GM12878 (cell line): Measurements from ENCODE around the gene NKX1-1. TPM values are rescaled to one million over a fixed set of nuclear protein-coding genes. Genes with fewer than 3 reads are reported as not detected.

ENCODE experiments used
- ATAC-seq: fragments of 200-7000 bp; cut with Tn5 transposase; 3 replicates; pipeline ENCODE4 v1.9.1; 2020; ENCODE audit warnings: mild to moderate bottlenecking, moderate library complexity
- BruUV-seq: library from RNA; stranded (reverse); fragments of 400-500 nt; replicated peaks from 2 replicates; lab custom pipeline; 2021; lab: Mats Ljungman, UMichigan
- CTCF ChIA-PET: fragments of 300-600 bp; sonication (Branson Sonifier 250); formaldehyde crosslinking; extraction: SDS; loops from one replicate; lab custom pipeline; 2021; ENCODE audit warnings: inconsistent platforms; lab: Yijun Ruan, JAX
- POLR2A ChIA-PET: fragments of 350-600 bp; formaldehyde crosslinking; extraction: SDS; loops from one replicate; lab custom pipeline; 2021; ENCODE audit warnings: inconsistent platforms; lab: Charles Lee
- RAD21 ChIA-PET: fragments of 300-600 bp; sonication (Branson Sonifier 250); formaldehyde crosslinking; loops from one replicate; lab custom pipeline; 2023; ENCODE audit warnings: antibody characterized with exemption; ENCODE audit not compliant: unreplicated experiment; lab: Charles Lee
- SMC1A ChIA-PET: fragments of 300-600 bp; sonication (Branson Sonifier 250); formaldehyde crosslinking; loops from one replicate; lab custom pipeline; 2023; ENCODE audit not compliant: unreplicated experiment, uncharacterized antibody; lab: Charles Lee
- DNase-seq: peaks from one replicate; pipeline ENCODE4 v3.0.0-alpha.2; 2011; ENCODE audit warnings: low read depth, low spot score
- FAIRE-seq: peaks from 3 replicates; lab custom pipeline; 2011; peaks lifted over from hg19 to GRCh38; lab: Jason Lieb, UNC
- H2AFZ ChIP-seq: 2 replicates; pipeline ENCODE4 v1.6.0; 2011; ENCODE audit warnings: low read depth, low read length, control low read depth; ENCODE audit not compliant: control insufficient read depth
- H3K27ac ChIP-seq: 2 replicates; pipeline ENCODE4 v1.5.1; 2011; ENCODE audit warnings: control low read depth; ENCODE audit not compliant: control insufficient read depth, insufficient read depth
- H3K27me3 ChIP-seq, 2 experiments: replicated peaks in 1 of 2; 2 replicates each; pipeline versions ENCODE4 v1.6.0 to v1.6.1; 2011; ENCODE audit warnings: low read length in 1 of 2; ENCODE audit not compliant: control insufficient read depth in 2 of 2, insufficient read depth in 2 of 2
- H3K36me3 ChIP-seq, 2 experiments: 2 replicates each; pipeline ENCODE4 v1.5.1; 2011; ENCODE audit warnings: low read length in 1 of 2; ENCODE audit not compliant: control insufficient read depth in 2 of 2, insufficient read depth in 2 of 2
- H3K4me1 ChIP-seq: 2 replicates; pipeline ENCODE4 v1.6.1; 2011; ENCODE audit warnings: mild to moderate bottlenecking, low read length, moderate library complexity, mixed read lengths; ENCODE audit not compliant: control insufficient read depth, insufficient read depth
- H3K4me2 ChIP-seq: 2 replicates; pipeline ENCODE4 v1.6.0; 2011; ENCODE audit warnings: control low read depth; ENCODE audit not compliant: control insufficient read depth, insufficient read depth
- H3K4me3 ChIP-seq: fragments of 200-600 bp; sonication (generic); 2 replicates; pipeline ENCODE4 v1.5.1; 2016
- H3K79me2 ChIP-seq: 2 replicates; pipeline ENCODE4 v1.6.0; 2011; ENCODE audit warnings: low read length; ENCODE audit not compliant: control insufficient read depth, insufficient read depth
- H3K9ac ChIP-seq: 2 replicates; pipeline ENCODE4 v1.8.0; 2011; ENCODE audit warnings: low read length, control low read depth, mixed read lengths; ENCODE audit not compliant: control insufficient read depth, insufficient read depth
- H3K9me3 ChIP-seq: replicated peaks from 3 replicates; pipeline ENCODE4 v1.5.1; 2011; ENCODE audit warnings: mild to moderate bottlenecking, low read length; ENCODE audit not compliant: control insufficient read depth, insufficient read depth
- H4K20me1 ChIP-seq: 2 replicates; pipeline ENCODE4 v1.6.0; 2011; ENCODE audit not compliant: control insufficient read depth, insufficient read depth
- BCLAF1 ChIP-seq: fragments of 450-650 bp; IDR thresholded peaks from 2 replicates; pipeline ENCODE4 v1.6.1; 2017; ENCODE audit warnings: antibody characterized with exemption, mild to moderate bottlenecking, moderate library complexity
- CBFB ChIP-seq: IDR thresholded peaks from 2 replicates; pipeline ENCODE4 v1.6.1; 2016; ENCODE audit warnings: antibody characterized with exemption, low read depth
- HCFC1 ChIP-seq: fragments of 150-350 bp; IDR thresholded peaks from 2 replicates; pipeline ENCODE4 v1.6.1; 2014; ENCODE audit warnings: low read length
- NKRF ChIP-seq: fragments of 450-650 bp; conservative IDR thresholded peaks from 2 replicates; pipeline ENCODE4 v1.6.1; 2017; ENCODE audit warnings: mild to moderate bottlenecking, moderate library complexity
- POU2F2 ChIP-seq: IDR thresholded peaks from 3 replicates; pipeline ENCODE4 v1.6.1; 2011; ENCODE audit warnings: low read depth, mild to moderate bottlenecking, low read length, borderline replicate concordance
- SMAD1 ChIP-seq: fragments of 450-650 bp; IDR thresholded peaks from 2 replicates; pipeline ENCODE4 v1.6.1; 2018; ENCODE audit warnings: mild to moderate bottlenecking, low read depth; ENCODE audit not compliant: partially characterized antibody
- SREBF2 ChIP-seq: IDR thresholded peaks from 2 replicates; pipeline ENCODE4 v1.6.1; 2012; ENCODE audit warnings: mild to moderate bottlenecking, low read length
- WRNIP1 ChIP-seq: IDR thresholded peaks from 2 replicates; pipeline ENCODE4 v1.6.1; 2011; ENCODE audit warnings: low read depth, low read length, improper control_type of control experiment, borderline replicate concordance
- ZNF24 ChIP-seq: fragments of 450-650 bp; IDR thresholded peaks from 2 replicates; pipeline ENCODE4 v1.6.1; 2017; ENCODE audit warnings: antibody characterized with exemption, mild to moderate bottlenecking
- WGBS: methylation state at CpG from one replicate; pipeline ENCODE4 v1.1.6; 2016; ENCODE audit warnings: low lambda C conversion rate; ENCODE audit not compliant: insufficient replicate concordance, insufficient coverage; ENCODE audit errors: missing lambda C conversion rate; 5-methylcytosine and 5-hydroxymethylcytosine counted together
- in situ Hi-C: fragments of 300-500 bp; cut with MboI; formaldehyde crosslinking; loops from 9 replicates; pipeline ENCODE4 v1.14.3; 2018; ENCODE audit warnings: mixed read lengths
- intact Hi-C: fragments of 100-400 bp; cut with micrococcal nuclease; formaldehyde crosslinking; loops from one replicate; pipeline ENCODE4 v1.14.2; 2022; ENCODE audit not compliant: unreplicated experiment
- polyA plus RNA-seq, 11 experiments: library from polyadenylated mRNA; depleted of rRNA in 4 of 11; unstranded in 6 of 11; stranded (reverse) in 5 of 11; fragments of >200 nt; fragmentation: Nextera tagmentation in 4 of 11; fragmentation: Illumina TruSeq in 1 of 11; extraction: Ambion mirVana in 4 of 11; extraction: Trizol in 1 of 11; gene quantifications; 1 replicate in 1 of 11; 2 replicates in 10 of 11; pipeline versions ENCODE4 v1.2.1 to v1.2.3, GENCODE V29; 2011 to 2016; ENCODE audit warnings: inconsistent platforms in 2 of 11, missing spikeins in 2 of 11, low read depth in 1 of 11
- total RNA-seq, 4 experiments: library from RNA; depleted of rRNA in 3 of 4; stranded (reverse); fragments of >200 nt in 3 of 4; fragmentation: Illumina TruSeq in 1 of 4; extraction: Trizol in 1 of 4; gene quantifications; 2 replicates each; pipeline versions ENCODE4 v1.2.1 to v1.2.3, GENCODE V29; 2013 to 2021
- TF ChIP-seq, protein P1 (sequence below): IDR thresholded peaks from 2 replicates; pipeline ENCODE4 v1.6.1; 2012; ENCODE audit warnings: mild to moderate bottlenecking, low read depth, low read length
- TF ChIP-seq, protein P2 (sequence below): IDR thresholded peaks from 2 replicates; pipeline ENCODE4 v1.6.1; 2012; ENCODE audit warnings: low read depth, low read length, improper control_type of control experiment

NKX1-1 gene
- total and polyA plus RNA-seq, 10 of the 15 experiments (the other 5 are each of a cell fraction or from before 2014, with no cell fraction given), result not detected

- CTCF ChIA-PET, result no interaction called here
- Histone ChIP-seq H3K4me1 (no peaks in the 10 kb centered on the region), H3K9ac (no peak overlapping the region), H3K27me3 (no peaks in the 10 kb centered on the region), H3K4me3 (no peak overlapping the region), H3K27ac (no peak overlapping the region), H3K4me2 (no peak overlapping the region), H2AFZ (no peak overlapping the region), H4K20me1 (no peaks in the 10 kb centered on the region), H3K9me3 (no peaks in the 10 kb centered on the region), H3K79me2 (no peaks in the 10 kb centered on the region), H3K36me3 (no peaks in the 10 kb centered on the region; a peak in 2 of 4 replicates)
- no peak for ATAC-seq
- DNase-seq, result no peak
- no peak for FAIRE-seq
- RAD21 ChIA-PET, result no interaction called here
- in situ Hi-C loops (no loop called here), intact Hi-C loops (no loop called here)
- POLR2A ChIA-PET, result no interaction called here
- SMC1A ChIA-PET, result no interaction called here
- no TSS peak for BruUV-seq
- 91% methylated on average over 31 of the region's 32 CpGs for WGBS
- TF ChIP-seq ZNF24 (no peak), SMAD1 (no peak), CBFB (no peak), POU2F2 (no peak), WRNIP1 (no peak), SREBF2 (no peak), BCLAF1 (no peak), NKRF (no peak), HCFC1 (no peak)
- TF ChIP-seq, protein P1, sequence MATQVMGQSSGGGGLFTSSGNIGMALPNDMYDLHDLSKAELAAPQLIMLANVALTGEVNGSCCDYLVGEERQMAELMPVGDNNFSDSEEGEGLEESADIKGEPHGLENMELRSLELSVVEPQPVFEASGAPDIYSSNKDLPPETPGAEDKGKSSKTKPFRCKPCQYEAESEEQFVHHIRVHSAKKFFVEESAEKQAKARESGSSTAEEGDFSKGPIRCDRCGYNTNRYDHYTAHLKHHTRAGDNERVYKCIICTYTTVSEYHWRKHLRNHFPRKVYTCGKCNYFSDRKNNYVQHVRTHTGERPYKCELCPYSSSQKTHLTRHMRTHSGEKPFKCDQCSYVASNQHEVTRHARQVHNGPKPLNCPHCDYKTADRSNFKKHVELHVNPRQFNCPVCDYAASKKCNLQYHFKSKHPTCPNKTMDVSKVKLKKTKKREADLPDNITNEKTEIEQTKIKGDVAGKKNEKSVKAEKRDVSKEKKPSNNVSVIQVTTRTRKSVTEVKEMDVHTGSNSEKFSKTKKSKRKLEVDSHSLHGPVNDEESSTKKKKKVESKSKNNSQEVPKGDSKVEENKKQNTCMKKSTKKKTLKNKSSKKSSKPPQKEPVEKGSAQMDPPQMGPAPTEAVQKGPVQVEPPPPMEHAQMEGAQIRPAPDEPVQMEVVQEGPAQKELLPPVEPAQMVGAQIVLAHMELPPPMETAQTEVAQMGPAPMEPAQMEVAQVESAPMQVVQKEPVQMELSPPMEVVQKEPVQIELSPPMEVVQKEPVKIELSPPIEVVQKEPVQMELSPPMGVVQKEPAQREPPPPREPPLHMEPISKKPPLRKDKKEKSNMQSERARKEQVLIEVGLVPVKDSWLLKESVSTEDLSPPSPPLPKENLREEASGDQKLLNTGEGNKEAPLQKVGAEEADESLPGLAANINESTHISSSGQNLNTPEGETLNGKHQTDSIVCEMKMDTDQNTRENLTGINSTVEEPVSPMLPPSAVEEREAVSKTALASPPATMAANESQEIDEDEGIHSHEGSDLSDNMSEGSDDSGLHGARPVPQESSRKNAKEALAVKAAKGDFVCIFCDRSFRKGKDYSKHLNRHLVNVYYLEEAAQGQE, result no peak
- TF ChIP-seq, protein P2, sequence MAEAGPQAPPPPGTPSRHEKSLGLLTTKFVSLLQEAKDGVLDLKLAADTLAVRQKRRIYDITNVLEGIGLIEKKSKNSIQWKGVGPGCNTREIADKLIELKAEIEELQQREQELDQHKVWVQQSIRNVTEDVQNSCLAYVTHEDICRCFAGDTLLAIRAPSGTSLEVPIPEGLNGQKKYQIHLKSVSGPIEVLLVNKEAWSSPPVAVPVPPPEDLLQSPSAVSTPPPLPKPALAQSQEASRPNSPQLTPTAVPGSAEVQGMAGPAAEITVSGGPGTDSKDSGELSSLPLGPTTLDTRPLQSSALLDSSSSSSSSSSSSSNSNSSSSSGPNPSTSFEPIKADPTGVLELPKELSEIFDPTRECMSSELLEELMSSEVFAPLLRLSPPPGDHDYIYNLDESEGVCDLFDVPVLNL, result no peak
These were observed 29.2 kb downstream of the NKX1-1 start for GRCh38 chr4:1376841-1377605.
